Nephron progenitor cell (in vitro differentiated cells): Measurements from ENCODE around the gene PET100.
A peak's percentile ranks its signal among the peaks of the same experiment; 100 is the strongest.

Source experiments
- DNase-seq: peaks from one replicate; pipeline ENCODE4 v3.0.0; 2021
- H3K27ac Mint-ChIP-seq: 2 replicates; pipeline ENCODE4 v1.8.0; 2021; ENCODE audit warnings: mild to moderate bottlenecking, moderate library complexity, mixed read lengths
- H3K27me3 Mint-ChIP-seq: 2 replicates; pipeline ENCODE4 v1.8.0; 2021; ENCODE audit warnings: mild to moderate bottlenecking, low read depth, mixed read lengths; ENCODE audit not compliant: poor library complexity
- H3K36me3 Mint-ChIP-seq: 2 replicates; pipeline ENCODE4 v1.8.0; 2021; ENCODE audit warnings: low read depth, mixed read lengths
- H3K4me1 Mint-ChIP-seq: 2 replicates; pipeline ENCODE4 v1.8.0; 2021; ENCODE audit warnings: mixed read lengths
- H3K4me3 Mint-ChIP-seq: 2 replicates; pipeline ENCODE4 v1.8.0; 2021; ENCODE audit warnings: mild to moderate bottlenecking, moderate library complexity, mixed read lengths
- H3K9me3 Mint-ChIP-seq: 2 replicates; pipeline ENCODE4 v1.8.0; 2021; ENCODE audit warnings: mild to moderate bottlenecking, moderate library complexity, mixed read lengths
- CTCF ChIP-seq: fragments of 200-600 bp; sonication (generic); IDR thresholded peaks from 2 replicates; pipeline ENCODE4 v1.5.0; 2021; ENCODE audit warnings: antibody characterized with exemption

PET100 gene

GRCh38 chr19:7607874-7608560, 21.6 kb upstream of the PET100 start:
- H3K27me3 Mint-ChIP-seq: peaks cover 10% of the 10 kb centered on the region
- no peaks in the 10 kb centered on the region for H3K4me1 Mint-ChIP-seq
- no peak for TF ChIP-seq CTCF
- DNase-seq: no peak
- no peaks in the 10 kb centered on the region for H3K36me3 Mint-ChIP-seq
- no peaks in the 10 kb centered on the region for H3K9me3 Mint-ChIP-seq
- H3K4me3 Mint-ChIP-seq: no peak overlapping the region
- H3K27ac Mint-ChIP-seq: no peak overlapping the region

GRCh38 chr19:7610491-7611240, 18.9 kb upstream of the PET100 start:
- DNase-seq: no peak
- no peak for TF ChIP-seq CTCF

GRCh38 chr19:7611541-7612279, 17.9 kb upstream of the PET100 start:
- H3K27me3 Mint-ChIP-seq: no peaks in the 10 kb centered on the region
- H3K27ac Mint-ChIP-seq: no peak overlapping the region
- H3K36me3 Mint-ChIP-seq: no peaks in the 10 kb centered on the region
- no peak for TF ChIP-seq CTCF
- H3K4me1 Mint-ChIP-seq: no peaks in the 10 kb centered on the region
- H3K9me3 Mint-ChIP-seq: no peaks in the 10 kb centered on the region
- peak; percentile 54 for DNase-seq
- no peak overlapping the region for H3K4me3 Mint-ChIP-seq

More at GRCh38 chr19:7610491-7611240, 18.9 kb upstream of the PET100 start:
- no peaks in the 10 kb centered on the region for H3K27me3 Mint-ChIP-seq
- H3K36me3 Mint-ChIP-seq: no peaks in the 10 kb centered on the region
- H3K4me1 Mint-ChIP-seq: no peaks in the 10 kb centered on the region
- no peak overlapping the region for H3K4me3 Mint-ChIP-seq
- no peak overlapping the region for H3K27ac Mint-ChIP-seq
- no peaks in the 10 kb centered on the region for H3K9me3 Mint-ChIP-seq

- Mint-ChIP-seq H3K9me3 (no peaks in the 10 kb centered on the region), H3K27ac (no peak overlapping the region), H3K4me3 (no peak overlapping the region), H3K36me3 (no peaks in the 10 kb centered on the region), H3K27me3 (no peaks in the 10 kb centered on the region), H3K4me1 (no peaks in the 10 kb centered on the region)
- no peak for DNase-seq
- TF ChIP-seq CTCF: no peak
Measured at GRCh38 chr19:7612282-7613274, 17.0 kb upstream of the PET100 start.

- no peak for TF ChIP-seq CTCF
Measured at GRCh38 chr19:7614859-7615741, 14.5 kb upstream of the PET100 start.

More at GRCh38 chr19:7614859-7615741, 14.5 kb upstream of the PET100 start:
- Mint-ChIP-seq H3K9me3 (no peaks in the 10 kb centered on the region), H3K4me1 (no peaks in the 10 kb centered on the region), H3K27ac (no peak overlapping the region), H3K4me3 (no peak overlapping the region), H3K36me3 (peaks cover 10% of the 10 kb centered on the region), H3K27me3 (no peaks in the 10 kb centered on the region)
- no peak for DNase-seq
